Keratinocyte (primary cell): ENCODE data around the gene SBNO2. TPM values are rescaled to one million over a fixed set of nuclear protein-coding genes. Genes with fewer than 3 reads are reported as not detected.

ENCODE experiments used
- DNase-seq: peaks from one replicate; pipeline ENCODE4 v3.0.0-alpha.2; 2011; ENCODE audit warnings: low read depth, missing footprints, low spot score
- FAIRE-seq: peaks from 2 replicates; lab custom pipeline; 2011; peaks lifted over from hg19 to GRCh38; lab: Jason Lieb, UNC
- H2AFZ ChIP-seq: 2 replicates; pipeline ENCODE4 v1.6.0; 2012; ENCODE audit warnings: low read length, control low read depth, inconsistent platforms; ENCODE audit not compliant: control insufficient read depth
- H3K27ac ChIP-seq: 2 replicates; pipeline ENCODE4 v1.5.1; 2011; ENCODE audit warnings: low read length; ENCODE audit not compliant: control insufficient read depth, insufficient read depth
- H3K27me3 ChIP-seq: 3 replicates; pipeline ENCODE4 v1.6.0; 2011; ENCODE audit warnings: low read length; ENCODE audit not compliant: control insufficient read depth, insufficient read depth; ENCODE audit errors: extremely low read depth
- H3K36me3 ChIP-seq, 2 experiments: 2 replicates in 1 of 2; 3 replicates in 1 of 2; pipeline ENCODE4 v1.5.1; 2011; ENCODE audit warnings: low read length in 2 of 2, mild to moderate bottlenecking in 1 of 2; ENCODE audit not compliant: control insufficient read depth in 2 of 2, insufficient read depth in 2 of 2; ENCODE audit errors: extremely low read depth in 1 of 2
- H3K4me1 ChIP-seq: 3 replicates; pipeline ENCODE4 v1.5.1; 2011; ENCODE audit warnings: low read length; ENCODE audit not compliant: control insufficient read depth, insufficient read depth; ENCODE audit errors: extremely low read depth
- H3K4me2 ChIP-seq: 3 replicates; pipeline ENCODE4 v1.6.0; 2011; ENCODE audit warnings: low read depth, low read length; ENCODE audit not compliant: control insufficient read depth, insufficient read depth; ENCODE audit errors: extremely low read depth
- H3K4me3 ChIP-seq, 3 experiments: fragments of 200-600 bp in 1 of 3; sonication (generic) in 1 of 3; 2 replicates in 2 of 3; 3 replicates in 1 of 3; pipeline ENCODE4 v1.5.1; 2011 to 2016; ENCODE audit warnings: low read length in 3 of 3, mild to moderate bottlenecking in 3 of 3, control low read depth in 2 of 3, inconsistent platforms in 1 of 3, low read depth in 1 of 3, mixed read lengths in 1 of 3, mixed run types in 1 of 3, moderate library complexity in 1 of 3; ENCODE audit not compliant: control insufficient read depth in 2 of 3, insufficient read depth in 2 of 3; ENCODE audit errors: extremely low read depth in 1 of 3
- H3K79me2 ChIP-seq: 2 replicates; pipeline ENCODE4 v1.6.0; 2012; ENCODE audit warnings: low read length; ENCODE audit not compliant: control insufficient read depth, insufficient read depth
- H3K9ac ChIP-seq: 3 replicates; pipeline ENCODE4 v1.6.0; 2011; ENCODE audit warnings: low read length; ENCODE audit not compliant: control insufficient read depth, insufficient read depth; ENCODE audit errors: extremely low read depth
- H3K9me1 ChIP-seq: 3 replicates; pipeline ENCODE4 v1.6.0; 2011; ENCODE audit warnings: low read length; ENCODE audit not compliant: control insufficient read depth, insufficient read depth; ENCODE audit errors: extremely low read depth
- H3K9me3 ChIP-seq: 2 replicates; pipeline ENCODE4 v1.5.1; 2012; ENCODE audit warnings: low read depth, low read length; ENCODE audit not compliant: control insufficient read depth
- H4K20me1 ChIP-seq: 3 replicates; pipeline ENCODE4 v1.6.0; 2011; ENCODE audit warnings: low read length; ENCODE audit not compliant: control insufficient read depth, insufficient read depth; ENCODE audit errors: extremely low read depth
- EZH2 ChIP-seq: IDR thresholded peaks from one replicate; pipeline ENCODE4 v1.6.1; 2012; ENCODE audit warnings: inconsistent platforms, mild to moderate bottlenecking, low read length, moderate library complexity
- dilution Hi-C: fragments of 300-500 bp; cut with MboI; formaldehyde crosslinking; loops from one replicate; pipeline ENCODE4 v1.7.0; 2020; ENCODE audit warnings: low sequenced_read_pairs; ENCODE audit not compliant: extremely low pct_ligation_motif_present
- polyA plus RNA-seq, 5 experiments: library from polyadenylated mRNA; depleted of rRNA in 3 of 5; stranded (reverse) in 3 of 5; stranded (forward) in 1 of 5; unstranded in 1 of 5; fragments of >200 nt; gene quantifications; 1 replicate in 1 of 5; 2 replicates in 3 of 5; 3 replicates in 1 of 5; pipeline versions ENCODE4 v1.2.1 to v1.2.3, GENCODE V29; 2011 to 2012; ENCODE audit warnings: missing spikeins in 2 of 5, low read depth in 1 of 5, low replicate concordance in 1 of 5
- TF ChIP-seq, protein P1 (sequence below), 3 experiments: IDR thresholded peaks in 1 of 3; conservative IDR thresholded peaks in 1 of 3; optimal IDR thresholded peaks in 1 of 3; 2 replicates in 2 of 3; 3 replicates in 1 of 3; pipeline versions ENCODE3 to v1.5.1; 2011; ENCODE audit warnings: low read length in 3 of 3, mild to moderate bottlenecking in 3 of 3, moderate library complexity in 2 of 3, control low read depth in 1 of 3, inconsistent platforms in 1 of 3; ENCODE audit not compliant: insufficient read depth in 2 of 3; ENCODE audit errors: extremely low read depth in 1 of 3

Gene SBNO2
- polyA plus RNA-seq, 1 donor (not counting 4 experiments of a cell fraction or from before 2014, with no cell fraction given) = 10.9 TPM

DNA sequence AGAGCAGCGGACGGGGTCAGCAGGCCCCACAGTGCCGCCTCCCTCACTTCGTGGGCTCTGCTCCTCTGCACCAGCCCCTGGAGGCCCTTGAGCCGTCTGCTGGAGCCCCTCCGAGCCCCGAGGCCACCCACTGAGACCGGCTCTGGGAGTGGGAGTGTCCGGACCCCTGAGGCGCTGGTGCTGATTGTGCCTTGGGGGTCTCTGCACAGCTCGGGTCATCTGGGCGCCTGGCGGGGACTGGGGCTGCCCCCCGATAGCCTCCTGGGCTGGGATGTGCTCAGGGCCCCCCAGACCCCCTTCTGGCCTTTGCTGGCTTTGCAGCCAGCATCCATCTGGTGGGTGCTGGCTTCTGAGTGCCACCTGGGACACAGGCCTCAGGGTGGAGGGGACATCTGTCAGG is 48.3 kb upstream of the SBNO2 start:
- Histone ChIP-seq H3K27me3 (no peaks in the 10 kb centered on the region), H3K27ac (no peak overlapping the region), H2AFZ (no peak overlapping the region), H4K20me1 (peaks cover 5% of the 10 kb centered on the region), H3K9me3 (no peaks in the 10 kb centered on the region), H3K9ac (no peak overlapping the region), H3K9me1 (no peaks in the 10 kb centered on the region), H3K79me2 (peaks cover 24% of the 10 kb centered on the region), H3K36me3 (peaks cover 23 to 24% of the 10 kb centered on the region in 2 experiments), H3K4me1 (no peaks in the 10 kb centered on the region), H3K4me2 (no peak overlapping the region), H3K4me3 (no peak overlapping the region)
- dilution Hi-C loops = no loop called here
- no peak for FAIRE-seq
- TF ChIP-seq, protein P1, sequence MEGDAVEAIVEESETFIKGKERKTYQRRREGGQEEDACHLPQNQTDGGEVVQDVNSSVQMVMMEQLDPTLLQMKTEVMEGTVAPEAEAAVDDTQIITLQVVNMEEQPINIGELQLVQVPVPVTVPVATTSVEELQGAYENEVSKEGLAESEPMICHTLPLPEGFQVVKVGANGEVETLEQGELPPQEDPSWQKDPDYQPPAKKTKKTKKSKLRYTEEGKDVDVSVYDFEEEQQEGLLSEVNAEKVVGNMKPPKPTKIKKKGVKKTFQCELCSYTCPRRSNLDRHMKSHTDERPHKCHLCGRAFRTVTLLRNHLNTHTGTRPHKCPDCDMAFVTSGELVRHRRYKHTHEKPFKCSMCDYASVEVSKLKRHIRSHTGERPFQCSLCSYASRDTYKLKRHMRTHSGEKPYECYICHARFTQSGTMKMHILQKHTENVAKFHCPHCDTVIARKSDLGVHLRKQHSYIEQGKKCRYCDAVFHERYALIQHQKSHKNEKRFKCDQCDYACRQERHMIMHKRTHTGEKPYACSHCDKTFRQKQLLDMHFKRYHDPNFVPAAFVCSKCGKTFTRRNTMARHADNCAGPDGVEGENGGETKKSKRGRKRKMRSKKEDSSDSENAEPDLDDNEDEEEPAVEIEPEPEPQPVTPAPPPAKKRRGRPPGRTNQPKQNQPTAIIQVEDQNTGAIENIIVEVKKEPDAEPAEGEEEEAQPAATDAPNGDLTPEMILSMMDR (optimal IDR thresholded peaks at IDR 0.05 in 1 of 3, IDR thresholded peaks at IDR 0.05 in 1 of 3, conservative IDR thresholded peaks at IDR 0.05 in 1 of 3; ENCODE audit: extremely low read depth in 1 of 3, insufficient read depth in 2 of 3, low read length in 3 of 3) = no peak
- no peak for TF ChIP-seq EZH2
- DNase-seq = no peak

DNA sequence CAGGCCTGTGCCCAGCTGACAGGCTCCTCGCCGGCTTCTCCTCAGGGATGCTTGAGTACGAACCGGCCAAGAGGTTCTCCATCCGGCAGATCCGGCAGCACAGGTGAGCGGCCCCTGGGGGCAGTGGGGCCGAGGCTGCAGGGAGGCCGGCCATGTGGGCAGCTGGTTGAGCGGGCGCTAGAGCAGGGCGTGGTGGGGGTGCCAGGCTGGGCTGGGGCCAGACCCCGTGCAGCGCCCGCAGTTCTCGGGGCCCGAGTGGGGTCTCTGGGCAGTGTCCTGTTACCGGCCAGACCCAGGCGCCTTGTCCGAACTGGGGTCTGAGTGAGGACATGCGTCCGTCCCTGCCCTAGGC is 47.8 kb upstream of the SBNO2 start:
- dilution Hi-C loops = no loop called here
- TF ChIP-seq EZH2 = no peak
- TF ChIP-seq, protein P1 (optimal IDR thresholded peaks at IDR 0.05 in 1 of 3, IDR thresholded peaks at IDR 0.05 in 1 of 3, conservative IDR thresholded peaks at IDR 0.05 in 1 of 3; ENCODE audit: extremely low read depth in 1 of 3, insufficient read depth in 2 of 3, low read length in 3 of 3) = no peak
- Histone ChIP-seq H2AFZ (no peak overlapping the region), H3K27me3 (no peaks in the 10 kb centered on the region), H3K4me3 (no peak overlapping the region), H3K9ac (no peak overlapping the region), H3K9me1 (no peaks in the 10 kb centered on the region), H3K27ac (no peak overlapping the region), H3K79me2 (peaks cover 29% of the 10 kb centered on the region), H3K4me1 (peaks cover 1% of the 10 kb centered on the region), H3K36me3 (peaks cover 24% of the 10 kb centered on the region in 2 experiments), H3K4me2 (no peak overlapping the region), H3K9me3 (no peaks in the 10 kb centered on the region), H4K20me1 (peaks cover 5% of the 10 kb centered on the region)
- DNase-seq = no peak
- no peak for FAIRE-seq
